GM12865 (cell line): ENCODE measurements around the gene CYFIP2.

Experiments used
- DNase-seq: peaks from one replicate; pipeline ENCODE4 v3.0.0; 2010; ENCODE audit warnings: low read depth
- H3K4me3 ChIP-seq: 2 replicates; pipeline ENCODE4 v1.5.1; 2011; ENCODE audit warnings: mild to moderate bottlenecking, low read depth, low read length, control low read depth
- CTCF ChIP-seq: IDR thresholded peaks from 2 replicates; pipeline ENCODE4 v1.5.1; 2011; ENCODE audit warnings: low read length, control low read depth, low read depth, inconsistent platforms; ENCODE audit not compliant: insufficient read depth; ENCODE audit errors: missing control alignments

CYFIP2 gene

GRCh38 chr5:157303023-157303422 lies 37.1 kb downstream of the CYFIP2 start:
- TF ChIP-seq CTCF, result no peak
- H3K4me3 ChIP-seq, result no peak overlapping the region
- DNase-seq, result no peak

- no peak for DNase-seq
- no peak overlapping the region for H3K4me3 ChIP-seq
- no peak for TF ChIP-seq CTCF
These were observed 37.9 kb downstream of the CYFIP2 start for GRCh38 chr5:157303667-157304327.

- H3K4me3 ChIP-seq, result no peak overlapping the region
- no peak for TF ChIP-seq CTCF
- DNase-seq, result no peak
These were observed 40.2 kb downstream of the CYFIP2 start for GRCh38 chr5:157306081-157306480.

- TF ChIP-seq CTCF, result no peak
- no peak overlapping the region for H3K4me3 ChIP-seq
- DNase-seq, result peak; percentile 19
These were observed 41.0 kb downstream of the CYFIP2 start for GRCh38 chr5:157306692-157307471.

- no peak overlapping the region for H3K4me3 ChIP-seq
- DNase-seq, result peak; percentile 33
- TF ChIP-seq CTCF, result peak; percentile 5
These were observed 43.0 kb downstream of the CYFIP2 start for GRCh38 chr5:157308836-157309465.

- no peak overlapping the region for H3K4me3 ChIP-seq
- no peak for DNase-seq
- no peak for TF ChIP-seq CTCF
These were observed 43.9 kb downstream of the CYFIP2 start for GRCh38 chr5:157309796-157310195.
